ENCODE measurements around the gene METTL1.

METTL1 gene

GRCh38 chr12:57738661-57739237 lies 33.2 kb downstream of the METTL1 start, which contains the start of gene AGAP2:
Gene AGAP2 (minus strand): TSS chr12:57738742. CDS start chr12:57738246, 496 bp downstream.
- no peak for DNase-seq (ENCODE audit: low read depth in 2 of 2, low spot score in 1 of 2)

GRCh38 chr12:57737467-57738460 lies 34.1 kb downstream of the METTL1 start:
- no peak for DNase-seq (ENCODE audit: low read depth in 2 of 2, low spot score in 1 of 2)

GRCh38 chr12:57736741-57737466 lies 35.0 kb downstream of the METTL1 start:
- no peak for DNase-seq (ENCODE audit: low read depth in 2 of 2, low spot score in 1 of 2)

GRCh38 chr12:57735952-57736740 lies 35.8 kb downstream of the METTL1 start:
- DNase-seq (ENCODE audit: low read depth in 2 of 2, low spot score in 1 of 2), result no peak

GRCh38 chr12:57735198-57735855 lies 36.6 kb downstream of the METTL1 start:
- no peak for DNase-seq (ENCODE audit: low read depth in 2 of 2, low spot score in 1 of 2)

- no peak for DNase-seq (ENCODE audit: low read depth in 2 of 2, low spot score in 1 of 2)
These were observed 37.3 kb downstream of the METTL1 start for GRCh38 chr12:57734591-57734990.

GRCh38 chr12:57733928-57734327 lies 38.0 kb downstream of the METTL1 start:
- DNase-seq (ENCODE audit: low read depth in 2 of 2, low spot score in 1 of 2), result no peak

GRCh38 chr12:57732726-57733593 lies 38.9 kb downstream of the METTL1 start:
- DNase-seq (ENCODE audit: low read depth in 2 of 2, low spot score in 1 of 2), result no peak

- no peak for DNase-seq (ENCODE audit: low read depth in 2 of 2, low spot score in 1 of 2)
These were observed 39.6 kb downstream of the METTL1 start for GRCh38 chr12:57732270-57732669.

GRCh38 chr12:57731411-57732080 lies 40.4 kb downstream of the METTL1 start:
- no peak for DNase-seq (ENCODE audit: low read depth in 2 of 2, low spot score in 1 of 2)

- no peak for DNase-seq (ENCODE audit: low read depth in 2 of 2, low spot score in 1 of 2)
These were observed 41.4 kb downstream of the METTL1 start for GRCh38 chr12:57730336-57731067.

GRCh38 chr12:57729321-57729844 lies 42.5 kb downstream of the METTL1 start:
- DNase-seq (ENCODE audit: low read depth in 2 of 2, low spot score in 1 of 2), result no peak

GRCh38 chr12:57727758-57728395 lies 44.0 kb downstream of the METTL1 start:
- no peak for DNase-seq (ENCODE audit: low read depth in 2 of 2, low spot score in 1 of 2)

GRCh38 chr12:57726884-57727757 lies 44.8 kb downstream of the METTL1 start:
- no peak for DNase-seq (ENCODE audit: low read depth in 2 of 2, low spot score in 1 of 2)

- no peak for DNase-seq (ENCODE audit: low read depth in 2 of 2, low spot score in 1 of 2)
These were observed 45.6 kb downstream of the METTL1 start for GRCh38 chr12:57726151-57726883.

GRCh38 chr12:57725851-57726150 lies 46.1 kb downstream of the METTL1 start:
- no peak for DNase-seq (ENCODE audit: low read depth in 2 of 2, low spot score in 1 of 2)

Data from stimulated activated CD8-positive, alpha-beta memory T cell treated with anti-CD3 and anti-CD28 coated beads, Interleukin-4, amount 100 ng/mL, for 4 hours (primary cell).